ENCODE measurements around the gene C22orf39.

The C22orf39 gene

GRCh38 chr22:19406846-19407245 is 40.7 kb downstream of the C22orf39 start:
- DNase-seq (ENCODE audit: low read depth), result no peak
- H3K4me3 ChIP-seq (ENCODE audit: control insufficient read depth, low read depth, low read length), result no peak overlapping the region
- TF ChIP-seq CTCF (conservative IDR thresholded peaks at IDR 0.05; ENCODE audit: control insufficient read depth, insufficient read depth, low read depth, low read length), result no peak

GRCh38 chr22:19406281-19406811 is 41.2 kb downstream of the C22orf39 start:
- no peak overlapping the region for H3K4me3 ChIP-seq (ENCODE audit: control insufficient read depth, low read depth, low read length)
- DNase-seq (ENCODE audit: low read depth), result no peak
- TF ChIP-seq CTCF (conservative IDR thresholded peaks at IDR 0.05; ENCODE audit: control insufficient read depth, insufficient read depth, low read depth, low read length), result no peak

GRCh38 chr22:19405652-19406051 is 41.9 kb downstream of the C22orf39 start:
- H3K4me3 ChIP-seq (ENCODE audit: control insufficient read depth, low read depth, low read length), result no peak overlapping the region
- TF ChIP-seq CTCF (conservative IDR thresholded peaks at IDR 0.05; ENCODE audit: control insufficient read depth, insufficient read depth, low read depth, low read length), result no peak
- no peak for DNase-seq (ENCODE audit: low read depth)

GRCh38 chr22:19405133-19405532 is 42.4 kb downstream of the C22orf39 start:
- no peak for TF ChIP-seq CTCF (conservative IDR thresholded peaks at IDR 0.05; ENCODE audit: control insufficient read depth, insufficient read depth, low read depth, low read length)
- no peak overlapping the region for H3K4me3 ChIP-seq (ENCODE audit: control insufficient read depth, low read depth, low read length)
- no peak for DNase-seq (ENCODE audit: low read depth)

- H3K4me3 ChIP-seq (ENCODE audit: control insufficient read depth, low read depth, low read length), result no peak overlapping the region
- no peak for TF ChIP-seq CTCF (conservative IDR thresholded peaks at IDR 0.05; ENCODE audit: control insufficient read depth, insufficient read depth, low read depth, low read length)
- DNase-seq (ENCODE audit: low read depth), result no peak
These were observed 42.8 kb downstream of the C22orf39 start for GRCh38 chr22:19404676-19405075.

- no peak for TF ChIP-seq CTCF (conservative IDR thresholded peaks at IDR 0.05; ENCODE audit: control insufficient read depth, insufficient read depth, low read depth, low read length)
These were observed 44.8 kb downstream of the C22orf39 start for GRCh38 chr22:19402642-19403191.

GRCh38 chr22:19401483-19401882 is 46.0 kb downstream of the C22orf39 start:
- H3K4me3 ChIP-seq (ENCODE audit: control insufficient read depth, low read depth, low read length), result no peak overlapping the region
- DNase-seq (ENCODE audit: low read depth), result no peak
- TF ChIP-seq CTCF (conservative IDR thresholded peaks at IDR 0.05; ENCODE audit: control insufficient read depth, insufficient read depth, low read depth, low read length), result no peak

More at GRCh38 chr22:19402642-19403191, 44.8 kb downstream of the C22orf39 start:
- no peak for DNase-seq (ENCODE audit: low read depth)
- H3K4me3 ChIP-seq (ENCODE audit: control insufficient read depth, low read depth, low read length), result no peak overlapping the region

Data from fibroblast of mammary gland (primary cell).